ENCODE results near the gene C1QL1.

The C1QL1 gene

DNA sequence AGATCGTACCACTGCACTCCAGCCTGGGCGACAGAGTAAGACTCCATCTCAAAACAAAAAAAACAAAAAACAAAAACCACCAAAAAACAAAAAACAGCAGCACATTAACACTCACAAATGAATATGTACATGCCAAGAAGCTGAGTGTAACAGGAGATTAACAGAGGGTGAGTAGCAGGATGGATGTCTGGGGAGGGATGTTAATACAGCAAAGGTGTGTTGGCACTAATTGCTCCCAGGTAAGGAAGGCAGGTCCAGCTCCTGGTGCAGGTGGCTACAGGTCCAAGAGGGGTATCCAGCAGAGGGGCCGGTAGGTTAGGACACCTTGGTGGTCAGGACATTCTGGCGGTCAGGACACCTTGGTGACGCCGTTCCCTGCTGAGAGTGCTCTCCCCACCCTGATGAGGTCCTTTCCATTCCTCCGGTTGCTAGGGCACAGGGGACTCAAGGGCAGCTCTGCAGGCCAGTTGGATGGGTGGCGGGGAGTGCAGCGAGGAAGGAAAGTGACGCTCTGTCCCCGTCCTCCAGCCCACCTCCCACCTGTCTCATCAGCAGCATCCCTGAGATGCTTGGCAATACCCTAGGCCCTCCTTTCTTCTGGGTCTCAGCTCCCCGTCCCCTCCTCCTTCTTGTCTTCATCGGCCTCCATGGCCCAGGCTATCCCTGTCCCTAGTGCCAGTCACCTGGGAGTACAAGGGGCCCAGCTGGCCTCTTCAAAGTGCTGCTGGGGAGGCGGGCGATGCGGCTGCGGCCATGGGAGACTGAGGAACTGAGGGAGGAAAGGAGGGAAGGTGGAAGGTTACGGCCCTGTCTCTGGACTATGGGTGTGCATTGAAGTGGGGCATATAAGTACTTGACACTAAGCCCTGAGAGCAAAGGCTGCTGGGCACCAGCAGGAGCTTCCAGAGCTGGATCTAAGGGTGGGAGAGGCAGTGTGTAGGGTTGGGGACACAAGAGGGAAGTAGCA, 42.1 kb downstream of the C1QL1 start:
- TF ChIP-seq, protein P1, sequence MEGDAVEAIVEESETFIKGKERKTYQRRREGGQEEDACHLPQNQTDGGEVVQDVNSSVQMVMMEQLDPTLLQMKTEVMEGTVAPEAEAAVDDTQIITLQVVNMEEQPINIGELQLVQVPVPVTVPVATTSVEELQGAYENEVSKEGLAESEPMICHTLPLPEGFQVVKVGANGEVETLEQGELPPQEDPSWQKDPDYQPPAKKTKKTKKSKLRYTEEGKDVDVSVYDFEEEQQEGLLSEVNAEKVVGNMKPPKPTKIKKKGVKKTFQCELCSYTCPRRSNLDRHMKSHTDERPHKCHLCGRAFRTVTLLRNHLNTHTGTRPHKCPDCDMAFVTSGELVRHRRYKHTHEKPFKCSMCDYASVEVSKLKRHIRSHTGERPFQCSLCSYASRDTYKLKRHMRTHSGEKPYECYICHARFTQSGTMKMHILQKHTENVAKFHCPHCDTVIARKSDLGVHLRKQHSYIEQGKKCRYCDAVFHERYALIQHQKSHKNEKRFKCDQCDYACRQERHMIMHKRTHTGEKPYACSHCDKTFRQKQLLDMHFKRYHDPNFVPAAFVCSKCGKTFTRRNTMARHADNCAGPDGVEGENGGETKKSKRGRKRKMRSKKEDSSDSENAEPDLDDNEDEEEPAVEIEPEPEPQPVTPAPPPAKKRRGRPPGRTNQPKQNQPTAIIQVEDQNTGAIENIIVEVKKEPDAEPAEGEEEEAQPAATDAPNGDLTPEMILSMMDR (IDR thresholded peaks at IDR 0.05; ENCODE audit: insufficient read depth, low read length, missing control alignments) = no peak
- H3K4me3 ChIP-seq (ENCODE audit: low read depth, low read length) = no peak overlapping the region
- ChIA-PET POLR2A (interaction anchor here (0.6 kb wide), 1 partner anchor 223 kb away, joined by 3 read pairs; no protein-coding TSS in a partner anchor), CTCF (interaction anchor here (1.1 to 22.1 kb wide), 6 partner anchors 11 to 223 kb away, joined by 3 to 673 read pairs (median 5); partner anchors contain the start of genes ACBD4 and GFAP)
- DNase-seq (ENCODE audit: low read depth, low spot score) = no peak

DNA sequence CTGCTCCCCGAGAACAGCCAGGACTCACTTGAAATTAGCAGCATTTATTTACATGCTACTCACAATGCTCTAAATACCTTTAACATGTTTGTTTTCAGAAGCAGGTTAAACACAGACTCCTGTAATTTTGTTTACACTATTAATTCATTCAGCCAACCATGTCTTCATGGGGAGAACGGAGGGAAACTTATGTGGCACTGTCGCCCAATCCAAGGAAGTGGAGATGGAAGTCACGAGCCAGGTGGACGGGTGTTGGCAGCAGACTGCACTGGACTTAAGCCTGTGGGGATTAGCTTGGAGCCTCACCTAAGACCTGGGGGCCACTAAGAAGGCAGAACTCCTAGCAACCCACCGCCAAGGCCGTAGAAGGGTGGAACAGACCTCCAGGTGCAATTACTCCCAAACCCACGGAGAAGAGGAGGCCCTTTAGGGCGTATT, 44.0 kb downstream of the C1QL1 start:
- no peak for DNase-seq (ENCODE audit: low read depth, low spot score)
- CTCF ChIA-PET = interaction anchor here (6.8 to 22.1 kb wide), 3 partner anchors 7 to 173 kb away, joined by 52 to 673 read pairs (median 88); no protein-coding TSS in a partner anchor
- TF ChIP-seq, protein P1 (IDR thresholded peaks at IDR 0.05; ENCODE audit: insufficient read depth, low read length, missing control alignments) = no peak
- POLR2A ChIA-PET = no interaction called here
- H3K4me3 ChIP-seq (ENCODE audit: low read depth, low read length) = no peak overlapping the region

DNA sequence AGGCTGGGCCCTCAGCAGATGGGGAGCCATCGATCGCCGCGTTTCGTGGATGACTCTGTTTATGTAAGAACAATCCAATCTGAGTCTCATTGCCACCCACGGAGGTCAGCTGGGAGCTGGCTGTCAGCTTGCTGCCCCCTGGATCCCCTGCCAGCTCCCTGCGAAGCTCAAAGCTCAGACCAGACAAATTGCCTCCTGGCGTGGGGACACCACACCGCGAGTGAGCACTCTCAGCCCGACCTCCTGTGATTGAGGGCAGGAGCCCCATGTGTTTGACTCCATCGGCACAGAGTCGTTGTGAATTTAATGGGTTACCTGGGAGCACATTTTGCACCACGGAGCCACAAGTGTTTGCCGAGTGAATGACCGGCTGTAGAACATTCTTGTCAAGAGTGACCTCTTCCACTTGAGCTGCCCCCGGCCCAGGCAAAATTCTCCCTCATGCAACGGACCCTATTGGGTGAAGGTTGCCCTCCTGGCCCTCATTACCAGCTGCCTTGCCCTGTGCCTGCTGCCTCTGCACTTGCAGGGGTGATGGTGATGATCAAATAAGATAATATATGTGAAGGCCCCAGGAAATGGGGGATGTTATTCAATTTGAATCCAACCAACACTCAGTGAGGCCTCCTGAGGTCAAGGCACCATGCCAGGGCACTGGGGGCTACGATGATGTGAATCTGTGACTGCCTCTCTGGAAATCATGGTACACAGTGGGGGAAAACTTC, 45.2 kb downstream of the C1QL1 start:
- CTCF ChIA-PET = interaction anchor here (0.7 to 22.1 kb wide), 8 partner anchors 8 to 212 kb away, joined by 3 to 673 read pairs (median 53); partner anchors contain the start of genes ACBD4 and PLCD3
- no peak overlapping the region for H3K4me3 ChIP-seq (ENCODE audit: low read depth, low read length)
- POLR2A ChIA-PET = interaction anchor here (0.6 kb wide), 1 partner anchor 153 kb away, joined by 4 read pairs; no protein-coding TSS in a partner anchor
- no peak for DNase-seq (ENCODE audit: low read depth, low spot score)
- TF ChIP-seq, protein P1 (IDR thresholded peaks at IDR 0.05; ENCODE audit: insufficient read depth, low read length, missing control alignments) = no peak

DNA sequence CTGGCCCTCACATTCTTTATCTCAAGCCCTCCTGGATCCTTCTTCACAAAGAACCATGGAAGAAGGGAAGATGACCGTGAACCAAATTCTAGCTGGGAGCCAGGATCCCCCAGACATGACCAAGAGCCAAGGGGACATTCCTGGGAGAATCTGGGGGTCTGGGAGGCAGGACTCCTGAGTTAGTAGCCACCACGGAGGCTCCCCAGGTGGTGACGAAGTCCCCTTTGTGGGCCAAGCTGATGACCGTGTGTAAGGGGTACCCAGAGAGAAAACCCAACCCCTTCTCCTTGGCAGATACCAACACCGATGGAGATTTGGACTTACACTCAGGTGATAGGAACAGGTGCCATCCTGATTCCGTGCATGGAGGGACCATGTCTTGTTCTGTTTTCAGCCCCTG, 46.0 kb downstream of the C1QL1 start:
- CTCF ChIA-PET = interaction anchor here (0.6 to 22.1 kb wide), 14 partner anchors 9 to 213 kb away, joined by 3 to 673 read pairs (median 34); partner anchors contain the start of genes ACBD4, EFTUD2, NMT1 and PLCD3
- DNase-seq (ENCODE audit: low read depth, low spot score) = no peak
- POLR2A ChIA-PET = interaction anchor here (0.6 kb wide), 1 partner anchor 154 kb away, joined by 4 read pairs; no protein-coding TSS in a partner anchor
- TF ChIP-seq, protein P1 (IDR thresholded peaks at IDR 0.05; ENCODE audit: insufficient read depth, low read length, missing control alignments) = no peak
- no peak overlapping the region for H3K4me3 ChIP-seq (ENCODE audit: low read depth, low read length)

DNA sequence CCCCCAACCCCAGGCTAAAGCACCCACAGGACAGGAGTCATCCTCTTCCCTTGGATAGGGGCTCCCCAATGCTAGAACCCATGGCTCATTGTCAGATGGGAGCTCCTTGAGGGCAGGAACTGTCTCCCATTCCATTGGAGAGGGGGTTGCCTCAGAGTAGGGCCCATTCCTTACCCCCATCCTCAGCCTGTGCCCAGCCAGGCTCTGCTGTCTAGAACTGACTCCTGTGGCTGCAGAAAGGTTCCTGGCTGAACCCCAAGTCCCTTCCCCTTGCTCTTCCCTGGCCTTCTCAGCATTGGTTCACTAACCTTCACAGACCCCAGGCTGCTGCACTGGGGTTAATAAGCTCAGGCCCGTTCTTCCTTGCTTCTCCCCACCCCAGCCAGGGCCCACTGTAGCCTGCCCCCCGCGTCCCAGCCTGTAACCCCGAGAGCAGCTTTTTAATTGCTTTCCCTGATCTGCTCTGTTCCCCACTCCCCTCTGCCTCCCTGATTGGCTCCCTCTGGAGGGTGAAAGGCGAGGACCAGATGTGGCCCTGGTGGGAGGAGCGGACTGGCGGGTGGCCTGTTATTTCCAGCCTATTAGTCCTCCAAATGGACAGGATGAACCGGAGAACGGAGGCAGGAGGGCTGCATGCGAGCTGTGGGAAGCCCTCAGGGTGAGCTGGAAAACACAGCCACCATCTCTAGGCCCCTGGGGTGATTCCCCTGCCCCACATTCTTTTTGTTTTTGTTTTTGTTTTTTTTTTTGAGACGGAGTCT, 46.8 kb downstream of the C1QL1 start:
- POLR2A ChIA-PET = interaction anchor here (1.4 kb wide), 1 partner anchor 12 kb away, joined by 4 read pairs; no protein-coding TSS in a partner anchor
- H3K4me3 ChIP-seq (ENCODE audit: low read depth, low read length) = no peak overlapping the region
- no peak for DNase-seq (ENCODE audit: low read depth, low spot score)
- CTCF ChIA-PET = interaction anchor here (0.6 to 22.1 kb wide), 36 partner anchors 10 to 276 kb away, joined by 3 to 673 read pairs (median 6); partner anchors contain the start of genes ACBD4, EFTUD2, NMT1 and PLCD3
- TF ChIP-seq, protein P1 (IDR thresholded peaks at IDR 0.05; ENCODE audit: insufficient read depth, low read length, missing control alignments) = no peak

Measured in AG04449 (cell line).